Measurements from ENCODE around the gene KDM3A.

KDM3A gene

GRCh38 chr2:86440631-86441391 is at the start of gene KDM3A (continued):
- TF ChIP-seq PRDM1 (tag by site-specific recombination; IDR thresholded peaks at IDR 0.05) (peak; percentile 66), ZNF580 (tag by site-specific recombination; IDR thresholded peaks at IDR 0.05) (peak; percentile 95), ZBTB44 (tag by site-specific recombination; IDR thresholded peaks at IDR 0.05) (peak; percentile 52; the same call in 1 of the 2 replicates), ZNF521 (tag by site-specific recombination; IDR thresholded peaks at IDR 0.05) (no peak), ZNF184 (tag by site-specific recombination; IDR thresholded peaks at IDR 0.05) (peak; percentile 51; the same call in 1 of the 2 replicates), HIC1 (tag by site-specific recombination; IDR thresholded peaks at IDR 0.05) (peak; percentile 94), ZNF366 (tag by site-specific recombination; conservative IDR thresholded peaks at IDR 0.05) (peak; percentile 99), ZBTB26 (tag by site-specific recombination; optimal IDR thresholded peaks at IDR 0.05) (peak; percentile 57), ZNF621 (tag by site-specific recombination; IDR thresholded peaks at IDR 0.05) (no peak), KLF1 (tag by site-specific recombination; IDR thresholded peaks at IDR 0.05) (peak; percentile 91), ZNF76 (tag by site-specific recombination; IDR thresholded peaks at IDR 0.05; ENCODE audit: borderline replicate concordance, low read depth) (peak; percentile 81; the same call in 1 of the 2 replicates), ATF2 (tag by site-specific recombination; IDR thresholded peaks at IDR 0.05; ENCODE audit: low read depth) (peak; percentile 31; the same call in 1 of the 2 replicates), PRDM6 (tag by site-specific recombination; IDR thresholded peaks at IDR 0.05) (peak; percentile 43; the same call in 1 of the 2 replicates), ZNF785 (tag by site-specific recombination; IDR thresholded peaks at IDR 0.05) (peak; percentile 23; the same call in 1 of the 2 replicates), ZSCAN4 (tag by site-specific recombination; IDR thresholded peaks at IDR 0.05) (peak; percentile 53), ZNF280C (tag by site-specific recombination; IDR thresholded peaks at IDR 0.05) (no peak), ZNF510 (tag by site-specific recombination; IDR thresholded peaks at IDR 0.05; ENCODE audit: insufficient replicate concordance) (peak; percentile 77), PATZ1 (tag by site-specific recombination; IDR thresholded peaks at IDR 0.05) (peak; percentile 99), HOXC10 (CRISPR knock-in tag; IDR thresholded peaks at IDR 0.05) (no peak), ZNF629 (tag by site-specific recombination; IDR thresholded peaks at IDR 0.05) (peak; percentile 90), ZNF202 (tag by site-specific recombination; IDR thresholded peaks at IDR 0.05; ENCODE audit: borderline replicate concordance) (no peak), SP7 (tag by site-specific recombination; IDR thresholded peaks at IDR 0.05) (peak; percentile 96), ZNF610 (tag by site-specific recombination; IDR thresholded peaks at IDR 0.05; ENCODE audit: borderline replicate concordance) (peak; percentile 86; the same call in 1 of the 2 replicates)

All from HEK293 (cell line).